Keratinocyte (primary cell): Measurements from ENCODE around the gene TM4SF5. TPM values are rescaled to one million over a fixed set of nuclear protein-coding genes. Genes with fewer than 3 reads are reported as not detected.

Experiments used
- DNase-seq: peaks from one replicate; pipeline ENCODE4 v3.0.0-alpha.2; 2011; ENCODE audit warnings: low read depth, missing footprints, low spot score
- FAIRE-seq: peaks from 2 replicates; lab custom pipeline; 2011; peaks lifted over from hg19 to GRCh38; lab: Jason Lieb, UNC
- H2AFZ ChIP-seq: 2 replicates; pipeline ENCODE4 v1.6.0; 2012; ENCODE audit warnings: low read length, control low read depth, inconsistent platforms; ENCODE audit not compliant: control insufficient read depth
- H3K27ac ChIP-seq: 2 replicates; pipeline ENCODE4 v1.5.1; 2011; ENCODE audit warnings: low read length; ENCODE audit not compliant: control insufficient read depth, insufficient read depth
- H3K27me3 ChIP-seq: 3 replicates; pipeline ENCODE4 v1.6.0; 2011; ENCODE audit warnings: low read length; ENCODE audit not compliant: control insufficient read depth, insufficient read depth; ENCODE audit errors: extremely low read depth
- H3K36me3 ChIP-seq, 2 experiments: 2 replicates in 1 of 2; 3 replicates in 1 of 2; pipeline ENCODE4 v1.5.1; 2011; ENCODE audit warnings: low read length in 2 of 2, mild to moderate bottlenecking in 1 of 2; ENCODE audit not compliant: control insufficient read depth in 2 of 2, insufficient read depth in 2 of 2; ENCODE audit errors: extremely low read depth in 1 of 2
- H3K4me1 ChIP-seq: 3 replicates; pipeline ENCODE4 v1.5.1; 2011; ENCODE audit warnings: low read length; ENCODE audit not compliant: control insufficient read depth, insufficient read depth; ENCODE audit errors: extremely low read depth
- H3K4me2 ChIP-seq: 3 replicates; pipeline ENCODE4 v1.6.0; 2011; ENCODE audit warnings: low read depth, low read length; ENCODE audit not compliant: control insufficient read depth, insufficient read depth; ENCODE audit errors: extremely low read depth
- H3K4me3 ChIP-seq, 3 experiments: fragments of 200-600 bp in 1 of 3; sonication (generic) in 1 of 3; 2 replicates in 2 of 3; 3 replicates in 1 of 3; pipeline ENCODE4 v1.5.1; 2011 to 2016; ENCODE audit warnings: low read length in 3 of 3, mild to moderate bottlenecking in 3 of 3, control low read depth in 2 of 3, inconsistent platforms in 1 of 3, low read depth in 1 of 3, mixed read lengths in 1 of 3, mixed run types in 1 of 3, moderate library complexity in 1 of 3; ENCODE audit not compliant: control insufficient read depth in 2 of 3, insufficient read depth in 2 of 3; ENCODE audit errors: extremely low read depth in 1 of 3
- H3K79me2 ChIP-seq: 2 replicates; pipeline ENCODE4 v1.6.0; 2012; ENCODE audit warnings: low read length; ENCODE audit not compliant: control insufficient read depth, insufficient read depth
- H3K9ac ChIP-seq: 3 replicates; pipeline ENCODE4 v1.6.0; 2011; ENCODE audit warnings: low read length; ENCODE audit not compliant: control insufficient read depth, insufficient read depth; ENCODE audit errors: extremely low read depth
- H3K9me1 ChIP-seq: 3 replicates; pipeline ENCODE4 v1.6.0; 2011; ENCODE audit warnings: low read length; ENCODE audit not compliant: control insufficient read depth, insufficient read depth; ENCODE audit errors: extremely low read depth
- H3K9me3 ChIP-seq: 2 replicates; pipeline ENCODE4 v1.5.1; 2012; ENCODE audit warnings: low read depth, low read length; ENCODE audit not compliant: control insufficient read depth
- H4K20me1 ChIP-seq: 3 replicates; pipeline ENCODE4 v1.6.0; 2011; ENCODE audit warnings: low read length; ENCODE audit not compliant: control insufficient read depth, insufficient read depth; ENCODE audit errors: extremely low read depth
- CTCF ChIP-seq, 3 experiments: IDR thresholded peaks in 1 of 3; conservative IDR thresholded peaks in 1 of 3; optimal IDR thresholded peaks in 1 of 3; 2 replicates in 2 of 3; 3 replicates in 1 of 3; pipeline versions ENCODE3 to v1.5.1; 2011; ENCODE audit warnings: low read length in 3 of 3, mild to moderate bottlenecking in 3 of 3, moderate library complexity in 2 of 3, control low read depth in 1 of 3, inconsistent platforms in 1 of 3; ENCODE audit not compliant: insufficient read depth in 2 of 3; ENCODE audit errors: extremely low read depth in 1 of 3
- EZH2 ChIP-seq: IDR thresholded peaks from one replicate; pipeline ENCODE4 v1.6.1; 2012; ENCODE audit warnings: inconsistent platforms, mild to moderate bottlenecking, low read length, moderate library complexity
- dilution Hi-C: fragments of 300-500 bp; cut with MboI; formaldehyde crosslinking; loops from one replicate; pipeline ENCODE4 v1.7.0; 2020; ENCODE audit warnings: low sequenced_read_pairs; ENCODE audit not compliant: extremely low pct_ligation_motif_present
- polyA plus RNA-seq, 5 experiments: library from polyadenylated mRNA; depleted of rRNA in 3 of 5; stranded (reverse) in 3 of 5; stranded (forward) in 1 of 5; unstranded in 1 of 5; fragments of >200 nt; gene quantifications; 1 replicate in 1 of 5; 2 replicates in 3 of 5; 3 replicates in 1 of 5; pipeline versions ENCODE4 v1.2.1 to v1.2.3, GENCODE V29; 2011 to 2012; ENCODE audit warnings: missing spikeins in 2 of 5, low read depth in 1 of 5, low replicate concordance in 1 of 5

Gene TM4SF5
- polyA plus RNA-seq, 1 donor (not counting 4 experiments of a cell fraction or from before 2014, with no cell fraction given) = not detected

GRCh38 chr17:4782652-4783051, 11.0 kb downstream of the TM4SF5 start:
- Histone ChIP-seq H3K27ac (no peak overlapping the region), H3K36me3 (no peaks in the 10 kb centered on the region), H3K9ac (no peak overlapping the region), H3K27me3 (peaks cover 26% of the 10 kb centered on the region), H3K4me3 (no peak overlapping the region), H3K9me1 (no peaks in the 10 kb centered on the region), H3K79me2 (no peaks in the 10 kb centered on the region), H3K4me2 (no peak overlapping the region), H2AFZ (no peak overlapping the region), H3K4me1 (peaks cover 11% of the 10 kb centered on the region), H3K9me3 (no peaks in the 10 kb centered on the region), H4K20me1 (no peaks in the 10 kb centered on the region)
- no peak for DNase-seq
- FAIRE-seq = no peak
- TF ChIP-seq EZH2 (no peak), CTCF (optimal IDR thresholded peaks at IDR 0.05 in 1 of 3, IDR thresholded peaks at IDR 0.05 in 1 of 3, conservative IDR thresholded peaks at IDR 0.05 in 1 of 3; ENCODE audit: extremely low read depth in 1 of 3, insufficient read depth in 2 of 3, low read length in 3 of 3) (peak in 1 of 3 experiments; percentile 13)
- dilution Hi-C loops = no loop called here

GRCh38 chr17:4785311-4786105, 13.8 kb downstream of the TM4SF5 start:
- Histone ChIP-seq H3K9me3 (no peaks in the 10 kb centered on the region), H3K9ac (no peak overlapping the region), H3K27ac (no peak overlapping the region), H3K79me2 (peaks cover 6% of the 10 kb centered on the region), H3K36me3 (no peaks in the 10 kb centered on the region), H3K9me1 (no peaks in the 10 kb centered on the region), H3K27me3 (peaks cover 21% of the 10 kb centered on the region), H3K4me3 (peak overlapping the region in 1 of 3 experiments; percentile 56), H4K20me1 (no peaks in the 10 kb centered on the region), H3K4me1 (peaks cover 20% of the 10 kb centered on the region), H3K4me2 (peak overlapping the region; percentile 68), H2AFZ (peak overlapping the region; percentile 66)
- DNase-seq (no peak), FAIRE-seq (no peak)
- dilution Hi-C loops = no loop called here
- TF ChIP-seq CTCF (optimal IDR thresholded peaks at IDR 0.05 in 1 of 3, IDR thresholded peaks at IDR 0.05 in 1 of 3, conservative IDR thresholded peaks at IDR 0.05 in 1 of 3; ENCODE audit: extremely low read depth in 1 of 3, insufficient read depth in 2 of 3, low read length in 3 of 3) (no peak), EZH2 (no peak)
